GM12878 (cell line): Measurements from ENCODE around the gene ARHGDIG. TPM values are rescaled to one million over a fixed set of nuclear protein-coding genes. Genes with fewer than 3 reads are reported as not detected.
A peak's percentile ranks its signal among the peaks of the same experiment; 100 is the strongest.

Experiments used
- ATAC-seq: fragments of 200-7000 bp; cut with Tn5 transposase; 3 replicates; pipeline ENCODE4 v1.9.1; 2020; ENCODE audit warnings: mild to moderate bottlenecking, moderate library complexity
- BruUV-seq: library from RNA; stranded (reverse); fragments of 400-500 nt; replicated peaks from 2 replicates; lab custom pipeline; 2021; lab: Mats Ljungman, UMichigan
- CTCF ChIA-PET: fragments of 300-600 bp; sonication (Branson Sonifier 250); formaldehyde crosslinking; extraction: SDS; loops from one replicate; lab custom pipeline; 2021; ENCODE audit warnings: inconsistent platforms; lab: Yijun Ruan, JAX
- POLR2A ChIA-PET: fragments of 350-600 bp; formaldehyde crosslinking; extraction: SDS; loops from one replicate; lab custom pipeline; 2021; ENCODE audit warnings: inconsistent platforms; lab: Charles Lee
- RAD21 ChIA-PET: fragments of 300-600 bp; sonication (Branson Sonifier 250); formaldehyde crosslinking; loops from one replicate; lab custom pipeline; 2023; ENCODE audit warnings: antibody characterized with exemption; ENCODE audit not compliant: unreplicated experiment; lab: Charles Lee
- SMC1A ChIA-PET: fragments of 300-600 bp; sonication (Branson Sonifier 250); formaldehyde crosslinking; loops from one replicate; lab custom pipeline; 2023; ENCODE audit not compliant: unreplicated experiment, uncharacterized antibody; lab: Charles Lee
- DNase-seq: peaks from one replicate; pipeline ENCODE4 v3.0.0-alpha.2; 2011; ENCODE audit warnings: low read depth, low spot score
- FAIRE-seq: peaks from 3 replicates; lab custom pipeline; 2011; peaks lifted over from hg19 to GRCh38; lab: Jason Lieb, UNC
- H2AFZ ChIP-seq: 2 replicates; pipeline ENCODE4 v1.6.0; 2011; ENCODE audit warnings: low read depth, low read length, control low read depth; ENCODE audit not compliant: control insufficient read depth
- H3K27ac ChIP-seq: 2 replicates; pipeline ENCODE4 v1.5.1; 2011; ENCODE audit warnings: control low read depth; ENCODE audit not compliant: control insufficient read depth, insufficient read depth
- H3K27me3 ChIP-seq, 2 experiments: replicated peaks in 1 of 2; 2 replicates each; pipeline versions ENCODE4 v1.6.0 to v1.6.1; 2011; ENCODE audit warnings: low read length in 1 of 2; ENCODE audit not compliant: control insufficient read depth in 2 of 2, insufficient read depth in 2 of 2
- H3K36me3 ChIP-seq, 2 experiments: 2 replicates each; pipeline ENCODE4 v1.5.1; 2011; ENCODE audit warnings: low read length in 1 of 2; ENCODE audit not compliant: control insufficient read depth in 2 of 2, insufficient read depth in 2 of 2
- H3K4me1 ChIP-seq: 2 replicates; pipeline ENCODE4 v1.6.1; 2011; ENCODE audit warnings: mild to moderate bottlenecking, low read length, moderate library complexity, mixed read lengths; ENCODE audit not compliant: control insufficient read depth, insufficient read depth
- H3K4me2 ChIP-seq: 2 replicates; pipeline ENCODE4 v1.6.0; 2011; ENCODE audit warnings: control low read depth; ENCODE audit not compliant: control insufficient read depth, insufficient read depth
- H3K4me3 ChIP-seq: fragments of 200-600 bp; sonication (generic); 2 replicates; pipeline ENCODE4 v1.5.1; 2016
- H3K79me2 ChIP-seq: 2 replicates; pipeline ENCODE4 v1.6.0; 2011; ENCODE audit warnings: low read length; ENCODE audit not compliant: control insufficient read depth, insufficient read depth
- H3K9ac ChIP-seq: 2 replicates; pipeline ENCODE4 v1.8.0; 2011; ENCODE audit warnings: low read length, control low read depth, mixed read lengths; ENCODE audit not compliant: control insufficient read depth, insufficient read depth
- H3K9me3 ChIP-seq: replicated peaks from 3 replicates; pipeline ENCODE4 v1.5.1; 2011; ENCODE audit warnings: mild to moderate bottlenecking, low read length; ENCODE audit not compliant: control insufficient read depth, insufficient read depth
- H4K20me1 ChIP-seq: 2 replicates; pipeline ENCODE4 v1.6.0; 2011; ENCODE audit not compliant: control insufficient read depth, insufficient read depth
- BHLHE40 ChIP-seq, 2 experiments: fragments of 450-650 bp in 1 of 2; IDR thresholded peaks; 2 replicates each; pipeline ENCODE4 v1.6.1; 2011 to 2017; ENCODE audit warnings: low read depth in 2 of 2, borderline replicate concordance in 1 of 2, improper control_type of control experiment in 1 of 2, low read length in 1 of 2, mild to moderate bottlenecking in 1 of 2
- CBX5 ChIP-seq: sonication (generic); IDR thresholded peaks from 2 replicates; pipeline ENCODE4 v1.6.1; 2016; ENCODE audit warnings: low read depth, moderate library complexity, mild to moderate bottlenecking, inconsistent platforms
- CUX1 ChIP-seq: IDR thresholded peaks from 2 replicates; pipeline ENCODE4 v1.6.1; 2012; ENCODE audit warnings: improper control_type of control experiment, low read depth, low read length; ENCODE audit not compliant: insufficient replicate concordance
- FOS ChIP-seq: IDR thresholded peaks from 3 replicates; pipeline ENCODE4 v1.6.1; 2011; ENCODE audit warnings: borderline replicate concordance; ENCODE audit not compliant: insufficient read length; ENCODE audit errors: extremely low read depth
- HCFC1 ChIP-seq: fragments of 150-350 bp; IDR thresholded peaks from 2 replicates; pipeline ENCODE4 v1.6.1; 2014; ENCODE audit warnings: low read length
- NR2F1 ChIP-seq: fragments of 450-650 bp; conservative IDR thresholded peaks from 2 replicates; pipeline ENCODE4 v1.6.1; 2017; ENCODE audit warnings: mild to moderate bottlenecking
- PAX5 ChIP-seq: IDR thresholded peaks from 2 replicates; pipeline ENCODE4 v1.6.1; 2011; ENCODE audit warnings: low read depth, low read length, borderline replicate concordance
- POLR2AphosphoS5 ChIP-seq: IDR thresholded peaks from 2 replicates; pipeline ENCODE4 v1.6.1; 2011; ENCODE audit warnings: mild to moderate bottlenecking, low read length, inconsistent platforms
- RUNX3 ChIP-seq: IDR thresholded peaks from 2 replicates; pipeline ENCODE4 v1.6.1; 2012; ENCODE audit warnings: low read length, inconsistent platforms
- SIN3A ChIP-seq: IDR thresholded peaks from 2 replicates; pipeline ENCODE4 v1.6.1; 2012; ENCODE audit warnings: low read depth, low read length, improper control_type of control experiment
- SIX5 ChIP-seq: IDR thresholded peaks from 2 replicates; pipeline ENCODE4 v1.6.1; 2011; ENCODE audit warnings: mild to moderate bottlenecking, low read depth, low read length, moderate library complexity; ENCODE audit not compliant: severe bottlenecking
- SUZ12 ChIP-seq: fragments of 200-600 bp; sonication (generic); IDR thresholded peaks from one replicate; pipeline ENCODE4 v1.6.1; 2018; ENCODE audit warnings: antibody characterized with exemption, mild to moderate bottlenecking; ENCODE audit not compliant: unreplicated experiment
- USF1 ChIP-seq: IDR thresholded peaks from 2 replicates; pipeline ENCODE4 v1.6.1; 2011; ENCODE audit warnings: borderline replicate concordance, low read depth, mild to moderate bottlenecking, moderate library complexity, mixed read lengths, low read length; ENCODE audit not compliant: insufficient read depth; ENCODE audit errors: extremely low read length
- YY1 ChIP-seq: IDR thresholded peaks from 2 replicates; pipeline ENCODE4 v1.6.1; 2011; ENCODE audit warnings: low read depth, mild to moderate bottlenecking, low read length
- WGBS: methylation state at CpG from one replicate; pipeline ENCODE4 v1.1.6; 2016; ENCODE audit warnings: low lambda C conversion rate; ENCODE audit not compliant: insufficient replicate concordance, insufficient coverage; ENCODE audit errors: missing lambda C conversion rate; 5-methylcytosine and 5-hydroxymethylcytosine counted together
- in situ Hi-C: fragments of 300-500 bp; cut with MboI; formaldehyde crosslinking; loops from 9 replicates; pipeline ENCODE4 v1.14.3; 2018; ENCODE audit warnings: mixed read lengths
- intact Hi-C: fragments of 100-400 bp; cut with micrococcal nuclease; formaldehyde crosslinking; loops from one replicate; pipeline ENCODE4 v1.14.2; 2022; ENCODE audit not compliant: unreplicated experiment
- polyA plus RNA-seq, 11 experiments: library from polyadenylated mRNA; depleted of rRNA in 4 of 11; unstranded in 6 of 11; stranded (reverse) in 5 of 11; fragments of >200 nt; fragmentation: Nextera tagmentation in 4 of 11; fragmentation: Illumina TruSeq in 1 of 11; extraction: Ambion mirVana in 4 of 11; extraction: Trizol in 1 of 11; gene quantifications; 1 replicate in 1 of 11; 2 replicates in 10 of 11; pipeline versions ENCODE4 v1.2.1 to v1.2.3, GENCODE V29; 2011 to 2016; ENCODE audit warnings: inconsistent platforms in 2 of 11, missing spikeins in 2 of 11, low read depth in 1 of 11
- total RNA-seq, 4 experiments: library from RNA; depleted of rRNA in 3 of 4; stranded (reverse); fragments of >200 nt in 3 of 4; fragmentation: Illumina TruSeq in 1 of 4; extraction: Trizol in 1 of 4; gene quantifications; 2 replicates each; pipeline versions ENCODE4 v1.2.1 to v1.2.3, GENCODE V29; 2013 to 2021

ARHGDIG gene
- total and polyA plus RNA-seq, 10 of the 15 experiments (the other 5 are each of a cell fraction or from before 2014, with no cell fraction given), result not detected

- ChIA-PET POLR2A (no interaction called here), RAD21 (interaction anchor here (1.1 kb wide), 1 partner anchor 32 kb away, joined by 4 read pairs; no protein-coding TSS in a partner anchor), SMC1A (no interaction called here), CTCF (no interaction called here)
- H3K9me3 ChIP-seq, result no peaks in the 10 kb centered on the region
- H2AFZ ChIP-seq, result no peak overlapping the region
- intact Hi-C loops, result no loop called here
- H3K27ac ChIP-seq, result no peak overlapping the region
- 58% methylated on average over 30 of the region's 48 CpGs for WGBS
- no peaks in the 10 kb centered on the region; a peak in 1 of 4 replicates for H3K27me3 ChIP-seq
- BruUV-seq, result no TSS peak
- H3K4me1 ChIP-seq, result no peaks in the 10 kb centered on the region
- no peaks in the 10 kb centered on the region for H4K20me1 ChIP-seq
- FAIRE-seq, result no peak
- no peak for DNase-seq
- H3K9ac ChIP-seq, result no peak overlapping the region
- in situ Hi-C loops, result no loop called here
- H3K4me2 ChIP-seq, result no peak overlapping the region
- H3K79me2 ChIP-seq, result no peaks in the 10 kb centered on the region
- ATAC-seq, result peak; percentile 79
- H3K4me3 ChIP-seq, result no peak overlapping the region
- peaks cover 0 to 7% of the 10 kb centered on the region in 2 experiments; a peak in 2 of 4 replicates for H3K36me3 ChIP-seq
- TF ChIP-seq HCFC1 (no peak), CBX5 (no peak), USF1 (no peak), FOS (no peak), BHLHE40 (IDR thresholded peaks at IDR 0.05; ENCODE audit: borderline replicate concordance in 1 of 2, low read depth in 2 of 2, low read length in 1 of 2) (peak; percentile 76 to 89), SIX5 (no peak), SUZ12 (no peak), CUX1 (no peak), NR2F1 (peak; percentile 56), POLR2AphosphoS5 (no peak), RUNX3 (peak; percentile 76), SIN3A (no peak), PAX5 (peak; percentile 5; the same call in 1 of the 2 replicates), YY1 (peak; percentile 27; the same call in 1 of the 2 replicates)
Measured at GRCh38 chr16:285146-286055, 5.0 kb downstream of the ARHGDIG start.
